ENCODE results near the gene CYB561D1.

DNA sequence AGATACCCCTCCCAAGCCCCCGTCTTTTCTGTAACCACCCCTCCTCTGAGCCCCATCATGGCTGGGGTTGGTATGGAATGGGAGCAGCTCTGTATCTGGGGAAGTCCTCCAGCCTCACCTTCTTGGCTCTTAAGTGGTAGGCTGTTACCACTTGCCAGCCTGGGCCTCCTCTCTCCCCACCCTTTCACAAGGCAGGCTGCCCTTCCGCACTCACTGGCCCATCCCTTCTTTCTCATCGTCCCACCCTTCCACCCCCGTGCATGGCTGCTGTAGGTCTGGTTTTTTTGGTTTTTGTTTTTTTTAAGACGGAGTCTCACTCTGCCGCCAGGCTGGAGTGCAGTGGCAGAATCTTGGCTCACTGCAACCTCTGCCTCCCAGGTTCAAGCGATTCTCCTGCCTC, 5.2 kb downstream of the CYB561D1 start:
- TF ChIP-seq EZH2phosphoT487 (IDR thresholded peaks at IDR 0.05; ENCODE audit: insufficient read depth, low read depth) (no peak), EZH2 (IDR thresholded peaks at IDR 0.05; ENCODE audit: insufficient read depth, poor library complexity, severe bottlenecking) (no peak)

Data from GM23248 (cell line).